Stimulated activated CD8-positive, alpha-beta memory T cell treated with anti-CD3 and anti-CD28 coated beads, Interleukin-12 subunit alpha, Interleukin-12 subunit beta, amount 100 ng/mL, for 4 hours (primary cell): ENCODE results near the gene GRK1.

ENCODE experiments used
- DNase-seq: peaks from one replicate; pipeline ENCODE4 v3.0.0-alpha.2; 2020; ENCODE audit warnings: low read depth

GRK1 gene

DNA sequence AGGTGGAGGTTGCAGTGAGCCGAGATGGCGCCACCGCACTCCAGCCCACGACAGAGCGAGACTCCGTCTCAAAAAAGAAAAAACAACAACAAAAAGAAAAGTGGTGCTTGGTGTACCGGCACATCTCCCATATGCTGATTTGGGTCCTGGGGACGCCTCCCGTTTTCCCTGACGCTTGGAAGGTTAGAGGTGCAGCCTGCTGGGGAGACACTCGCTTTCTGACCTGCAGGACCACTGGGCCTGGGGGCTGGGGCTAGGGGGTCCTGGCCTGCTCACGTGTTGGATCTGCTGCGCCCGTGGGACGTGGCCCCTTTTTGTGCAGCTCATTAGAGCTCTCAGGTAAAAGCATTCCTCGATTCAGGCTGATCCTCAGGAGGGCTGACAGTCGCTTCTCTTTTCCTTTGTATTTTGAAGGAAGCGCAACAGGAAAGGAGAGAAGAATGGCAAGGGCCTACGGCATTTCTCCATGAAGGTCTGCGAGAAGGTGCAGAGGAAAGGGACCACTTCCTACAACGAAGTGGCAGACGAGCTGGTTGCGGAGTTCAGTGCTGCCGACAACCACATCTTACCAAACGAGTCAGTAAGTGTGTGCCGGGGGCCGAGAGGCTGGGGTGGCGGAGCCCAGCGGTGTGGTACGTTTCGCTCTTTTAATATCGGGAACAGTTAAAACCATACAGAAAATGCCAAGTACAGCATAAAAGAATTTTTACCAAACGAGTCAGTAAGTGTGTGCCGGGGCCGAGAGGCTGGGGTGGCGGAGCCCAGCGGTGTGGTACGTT, 34.1 kb upstream of the GRK1 start:
- DNase-seq: no peak

DNA sequence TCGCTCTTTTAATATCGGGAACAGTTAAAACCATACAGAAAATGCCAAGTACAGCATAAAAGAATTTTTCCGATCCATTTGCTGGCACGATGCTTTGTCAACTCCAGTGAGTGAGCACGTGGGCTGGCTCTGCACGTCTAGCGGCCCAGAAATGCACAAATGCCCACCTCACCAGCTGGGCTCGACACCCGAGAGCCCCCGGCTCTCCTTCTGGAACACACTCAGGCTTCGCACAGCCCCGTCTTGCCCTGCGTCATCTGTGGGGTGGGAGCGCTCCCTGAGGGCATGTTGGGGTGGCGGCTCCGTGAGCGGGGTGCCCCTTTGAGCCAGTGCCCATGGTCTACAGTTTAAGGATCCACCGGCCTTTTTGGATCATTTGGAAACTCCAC, 33.5 kb upstream of the GRK1 start:
- no peak for DNase-seq

DNA sequence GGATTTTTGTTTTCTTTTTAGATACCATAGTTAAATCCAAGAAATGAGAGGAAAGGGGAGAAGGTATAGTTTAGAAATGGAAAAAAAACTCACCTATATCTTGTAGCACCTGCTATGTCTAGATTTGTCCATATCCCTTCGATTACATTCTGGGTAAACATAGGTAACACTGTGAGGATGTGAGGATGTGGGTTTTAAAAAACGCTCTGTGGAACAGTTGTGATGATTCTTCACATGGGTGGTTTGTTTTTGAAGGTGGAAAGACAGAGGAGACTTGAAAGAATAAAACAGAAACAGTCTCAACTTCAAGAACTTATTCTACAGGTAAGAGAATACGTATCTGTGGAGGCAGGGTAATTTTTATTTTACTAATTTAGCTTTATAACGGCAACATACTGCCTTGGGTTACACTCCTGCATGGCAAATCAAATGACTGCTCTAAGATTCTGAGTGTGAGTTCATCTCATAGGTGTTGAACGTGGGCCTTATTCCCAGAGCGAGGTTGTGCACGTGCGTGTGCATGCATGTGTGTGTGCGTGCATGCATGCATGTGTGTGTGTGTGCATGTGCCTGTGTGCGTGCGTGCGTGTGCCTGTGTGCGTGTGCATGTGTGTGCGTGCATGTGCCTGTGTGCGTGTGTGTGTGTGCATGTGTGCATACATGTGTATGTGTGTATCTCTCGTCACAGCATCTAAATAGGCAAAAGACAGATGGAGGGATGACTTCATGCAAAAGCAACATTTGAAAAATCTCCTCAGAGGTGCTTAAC, 32.6 kb upstream of the GRK1 start:
- DNase-seq: no peak

DNA sequence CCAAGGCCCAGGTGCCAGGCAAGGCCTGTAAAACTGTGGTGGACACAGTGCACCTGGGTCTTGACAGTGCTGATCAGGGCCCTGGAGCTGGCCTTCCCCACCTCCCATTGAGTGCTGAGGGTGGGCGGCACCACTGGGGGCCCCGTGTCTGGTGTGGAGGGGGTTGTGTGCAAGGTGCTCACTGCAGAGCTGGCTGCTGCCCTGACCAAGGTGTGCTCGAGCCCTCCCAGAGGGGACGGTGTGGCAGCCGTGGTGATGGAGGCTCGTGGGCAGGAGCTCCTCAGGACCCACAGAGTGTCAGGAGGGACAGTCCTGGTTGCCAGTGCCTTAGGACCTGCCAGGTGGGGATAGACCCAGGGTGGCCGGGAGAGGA, 32.0 kb upstream of the GRK1 start:
- DNase-seq: no peak

- DNase-seq: no peak
Observed at GRCh38 chr13:113635709-113636108, 31.3 kb upstream of the GRK1 start.

DNA sequence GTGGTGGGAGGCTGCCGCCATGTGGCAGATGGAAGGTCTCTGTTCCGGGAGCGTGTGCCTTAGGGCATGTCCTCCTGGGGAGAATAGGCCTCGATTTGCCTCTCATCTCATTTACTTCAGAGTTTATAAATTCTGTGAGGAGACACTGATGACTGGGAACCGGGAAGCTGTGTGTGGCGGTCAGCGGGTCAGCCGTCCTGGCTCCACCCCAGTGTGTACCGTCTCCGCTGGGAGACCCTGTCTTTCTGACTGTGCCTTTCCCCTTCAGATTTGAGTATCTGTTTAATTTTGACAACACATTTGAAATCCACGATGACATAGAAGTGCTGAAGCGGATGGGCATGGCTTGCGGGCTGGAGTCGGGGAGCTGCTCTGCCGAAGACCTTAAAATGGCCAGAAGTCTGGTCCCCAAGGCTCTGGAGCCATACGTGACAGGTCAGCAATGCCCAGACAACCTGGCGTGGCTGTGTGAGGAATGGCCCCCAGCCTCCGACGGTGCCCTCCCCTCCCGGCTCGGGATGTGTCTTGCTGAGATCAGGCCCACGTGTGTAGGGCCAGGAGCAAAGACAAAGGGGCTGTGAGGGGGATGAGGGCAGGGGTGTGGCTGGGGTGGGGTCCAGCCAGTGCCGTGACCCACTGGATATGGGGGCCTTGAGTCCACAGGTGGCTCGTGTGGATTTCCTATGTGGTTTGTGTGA, 30.6 kb upstream of the GRK1 start:
- DNase-seq: no peak

DNA sequence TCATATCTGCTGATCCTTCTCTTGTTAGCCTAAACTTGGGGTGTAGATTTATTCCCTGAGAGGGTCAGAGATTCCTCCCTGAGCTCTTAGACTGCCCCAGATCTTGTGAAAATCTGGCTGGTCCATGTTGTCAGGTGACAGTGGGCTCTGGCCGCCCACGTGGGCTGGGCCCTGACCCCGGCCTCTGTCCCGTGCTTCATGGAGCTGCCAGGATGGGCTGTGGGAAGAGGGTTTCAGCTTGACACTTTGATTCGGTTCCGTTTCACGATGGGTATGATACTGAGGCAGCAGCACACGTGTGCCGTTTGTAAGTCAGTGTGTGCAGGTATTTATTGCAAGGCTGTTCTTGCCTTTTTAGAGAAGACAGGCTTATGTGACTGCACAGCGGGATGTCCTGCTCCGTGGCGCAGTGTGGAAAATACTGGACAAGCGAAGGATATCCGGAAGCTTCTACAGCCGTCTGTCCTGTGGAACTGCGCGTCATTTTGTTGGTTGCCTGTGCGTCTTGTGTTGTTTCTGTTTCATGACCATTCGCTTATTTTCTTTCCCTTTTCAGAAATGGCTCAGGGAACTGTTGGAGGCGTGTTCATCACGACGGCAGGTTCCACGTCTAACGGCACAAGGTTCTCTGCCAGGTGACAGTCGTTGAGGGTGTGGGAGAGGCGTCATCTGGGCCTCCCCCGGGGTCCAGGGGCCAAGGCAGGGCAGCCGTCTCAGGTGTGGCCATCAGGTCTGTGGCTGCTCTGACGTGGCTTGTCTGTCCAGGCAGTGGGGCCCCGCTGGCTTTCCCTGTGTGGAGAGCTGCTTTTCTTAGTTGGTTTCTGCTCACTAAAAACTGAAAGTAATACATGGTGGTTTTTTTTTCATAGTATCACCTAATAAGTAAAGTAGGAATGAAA, 29.5 kb upstream of the GRK1 start:
- no peak for DNase-seq

DNA sequence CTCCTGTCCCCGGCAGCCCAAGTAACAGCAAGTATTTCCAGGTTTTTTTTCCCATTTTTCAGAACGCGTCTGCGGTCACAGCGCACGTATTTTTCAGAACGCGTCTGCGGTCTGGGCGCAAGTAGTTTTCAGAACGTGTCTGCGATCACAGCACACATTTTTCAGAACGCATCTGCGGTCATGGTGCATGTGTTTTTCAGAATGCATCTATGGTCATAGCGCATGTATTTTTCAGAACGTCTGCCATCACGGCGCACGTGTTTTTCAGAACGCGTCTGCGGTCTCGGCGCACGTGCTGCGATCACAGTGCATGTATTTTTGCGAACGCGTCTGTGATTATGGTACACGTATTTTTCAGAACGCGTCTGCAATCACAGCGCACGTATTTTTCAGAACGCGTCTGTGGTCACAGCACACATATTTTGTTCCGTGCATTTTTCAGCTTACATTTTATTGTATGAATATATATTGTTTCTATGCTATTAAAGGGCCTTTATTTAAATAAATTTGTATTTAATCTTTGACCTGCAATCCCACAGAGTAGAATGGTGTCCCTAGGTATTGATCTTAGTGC, 28.8 kb upstream of the GRK1 start:
- DNase-seq: no peak

DNA sequence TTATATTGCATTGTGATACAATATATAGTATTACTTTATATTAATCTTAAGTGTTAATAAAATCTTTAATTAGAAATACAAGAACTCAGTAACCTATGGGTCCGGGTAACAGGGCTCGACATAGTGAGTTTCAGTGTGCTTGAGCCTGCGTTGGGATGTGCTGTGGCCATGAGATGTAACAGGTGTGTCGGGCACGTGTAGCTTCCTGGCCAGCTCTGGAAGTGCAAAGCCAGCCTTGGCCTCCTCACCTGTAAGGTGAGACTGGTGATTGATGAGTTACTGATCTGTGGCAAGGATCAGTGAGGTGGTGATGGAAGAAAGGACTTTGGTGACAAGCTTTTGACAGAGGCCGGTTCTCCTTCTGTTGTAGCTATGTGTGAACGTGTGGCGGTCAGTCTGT, 28.2 kb upstream of the GRK1 start:
- DNase-seq: no peak

DNA sequence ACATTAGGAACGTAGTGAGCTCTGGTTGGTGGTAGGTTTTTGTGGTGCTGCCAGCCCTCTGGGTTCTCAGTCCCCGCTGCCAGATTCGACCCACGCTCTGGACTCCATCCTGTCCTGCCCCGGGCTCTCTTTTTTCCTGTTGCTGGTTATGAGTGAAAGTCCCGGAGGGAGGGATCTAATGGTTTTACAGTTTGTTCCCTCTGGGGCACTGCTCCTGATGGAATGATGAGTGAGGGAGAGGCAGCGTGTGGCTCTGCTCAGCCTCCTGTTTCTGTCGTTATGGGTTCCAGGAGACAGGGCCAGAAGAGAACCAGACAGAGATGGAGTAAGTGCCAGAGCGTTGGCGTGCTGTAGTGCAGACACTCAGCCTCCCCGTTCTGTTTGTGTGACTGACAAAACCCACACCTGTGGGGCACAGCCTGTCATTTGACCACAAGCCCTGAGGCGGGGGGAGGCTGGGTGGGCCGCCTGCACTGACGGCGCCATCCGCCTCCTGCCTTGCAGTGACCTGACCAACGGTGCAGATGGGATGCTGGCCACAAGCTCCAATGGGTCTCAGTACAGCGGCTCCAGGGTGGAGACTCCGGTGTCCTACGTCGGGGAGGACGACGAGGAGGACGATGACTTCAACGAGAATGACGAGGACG, 27.3 kb upstream of the GRK1 start:
- no peak for DNase-seq

- DNase-seq: no peak
Observed at GRCh38 chr13:113641426-113641825, 25.6 kb upstream of the GRK1 start.

DNA sequence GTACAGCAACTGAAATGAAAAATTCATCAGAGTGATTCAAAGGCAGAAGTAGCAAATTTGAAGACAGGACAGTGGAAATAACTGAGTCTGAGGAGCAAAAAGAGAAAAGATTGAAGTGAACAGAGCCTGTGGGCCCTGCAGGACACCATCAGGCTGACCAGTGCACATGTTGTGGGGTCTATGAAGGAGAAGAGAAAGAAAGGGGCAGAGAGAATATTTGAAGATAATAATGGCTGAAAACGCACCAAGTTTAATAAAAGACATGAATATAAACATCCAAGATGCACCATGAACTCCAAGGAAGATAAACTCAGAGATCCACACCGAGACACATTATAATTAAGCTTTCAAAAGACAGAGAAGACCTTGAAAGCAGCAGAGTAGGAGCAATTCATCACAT, 24.5 kb upstream of the GRK1 start:
- no peak for DNase-seq

DNA sequence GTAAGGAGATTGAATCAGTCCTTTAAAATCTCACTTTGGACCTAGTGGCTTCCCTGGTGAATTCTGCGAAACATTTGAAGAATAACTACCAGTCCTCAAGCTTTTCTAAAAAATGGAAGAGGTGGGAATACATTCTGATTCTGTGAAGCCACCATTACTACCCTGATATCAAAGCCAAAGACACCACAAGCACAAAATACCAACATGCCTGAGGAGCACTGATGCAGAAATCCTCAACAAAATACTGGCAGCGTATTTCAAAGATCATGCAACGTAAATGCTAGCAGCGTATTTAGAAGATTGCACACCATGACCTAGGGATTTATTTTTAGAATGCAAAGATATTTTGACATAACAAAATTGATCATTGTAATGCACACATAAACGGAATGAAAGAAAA, 23.4 kb upstream of the GRK1 start:
- DNase-seq: no peak

GRCh38 chr13:113644800-113645199, 22.2 kb upstream of the GRK1 start:
- DNase-seq: no peak

GRCh38 chr13:113645329-113645728, 21.7 kb upstream of the GRK1 start:
- DNase-seq: no peak

DNA sequence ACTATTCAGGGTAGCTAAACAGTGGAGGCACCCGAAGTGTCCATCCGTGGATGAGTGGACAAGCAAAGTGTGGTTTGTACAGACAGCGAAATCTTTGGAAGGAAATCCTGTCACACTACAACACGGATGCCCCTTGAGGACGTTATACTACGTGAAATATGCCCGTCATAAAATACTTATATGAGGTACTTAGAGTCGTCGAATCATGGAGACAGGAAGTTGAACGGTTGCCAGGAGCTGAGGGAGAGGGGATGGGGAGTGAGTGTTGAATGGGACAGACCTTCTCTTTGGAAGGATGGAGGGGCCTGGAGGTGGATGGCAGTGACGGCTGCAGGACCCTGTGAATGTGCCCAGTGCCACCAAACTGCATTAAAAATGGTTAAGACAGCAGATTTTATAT, 20.6 kb upstream of the GRK1 start:
- DNase-seq: no peak

- DNase-seq: no peak
Observed at GRCh38 chr13:113646921-113647340, 20.1 kb upstream of the GRK1 start.

- DNase-seq: no peak
Observed at GRCh38 chr13:113647351-113648215, 19.4 kb upstream of the GRK1 start.

- DNase-seq: no peak
Observed at GRCh38 chr13:113648216-113648610, 18.8 kb upstream of the GRK1 start.

- DNase-seq: no peak
Observed at GRCh38 chr13:113649212-113649611, 17.8 kb upstream of the GRK1 start.
